ENCODE data around the gene CIDEB. TPM values are rescaled to one million over a fixed set of nuclear protein-coding genes. Genes with fewer than 3 reads are reported as not detected.

Gene CIDEB
- total and polyA plus RNA-seq, 8 donors, result 6.3 to 15.0 (median 9.6) TPM

DNA sequence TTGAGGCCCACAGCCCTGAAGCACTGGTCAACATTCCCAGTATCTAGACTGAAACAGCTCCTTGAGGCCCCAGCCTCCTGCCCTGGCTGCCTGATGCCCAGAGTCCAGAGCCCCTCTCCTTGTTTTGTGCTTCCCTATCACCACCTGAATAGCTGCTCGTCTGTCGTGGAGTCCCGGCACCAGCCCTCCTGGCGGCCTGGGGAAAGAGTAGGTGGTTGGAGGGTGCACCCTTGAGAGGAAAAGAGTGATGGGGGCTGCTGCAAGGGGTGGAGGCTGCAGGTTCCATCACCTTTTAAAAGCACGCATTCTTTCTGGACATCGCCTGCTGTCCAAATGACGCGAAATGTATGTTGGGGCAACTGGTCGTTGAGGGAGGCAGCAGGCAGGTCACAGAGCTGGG, 39.6 kb downstream of the CIDEB start:
- intact Hi-C loops (cut with DNase I), result no loop called here
- ATAC-seq, result no peak
- Histone ChIP-seq H3K27ac (no peak overlapping the region), H3K36me3 (peaks cover 0 to 18% (median 0%) of the 10 kb centered on the region in 3 donors), H3K9me3 (no peaks in the 10 kb centered on the region), H3K27me3 (no peaks in the 10 kb centered on the region), H3K4me3 (no peak overlapping the region), H3K4me1 (peaks cover 3 to 15% (median 11%) of the 10 kb centered on the region in 3 donors)
- TF ChIP-seq, protein P1, sequence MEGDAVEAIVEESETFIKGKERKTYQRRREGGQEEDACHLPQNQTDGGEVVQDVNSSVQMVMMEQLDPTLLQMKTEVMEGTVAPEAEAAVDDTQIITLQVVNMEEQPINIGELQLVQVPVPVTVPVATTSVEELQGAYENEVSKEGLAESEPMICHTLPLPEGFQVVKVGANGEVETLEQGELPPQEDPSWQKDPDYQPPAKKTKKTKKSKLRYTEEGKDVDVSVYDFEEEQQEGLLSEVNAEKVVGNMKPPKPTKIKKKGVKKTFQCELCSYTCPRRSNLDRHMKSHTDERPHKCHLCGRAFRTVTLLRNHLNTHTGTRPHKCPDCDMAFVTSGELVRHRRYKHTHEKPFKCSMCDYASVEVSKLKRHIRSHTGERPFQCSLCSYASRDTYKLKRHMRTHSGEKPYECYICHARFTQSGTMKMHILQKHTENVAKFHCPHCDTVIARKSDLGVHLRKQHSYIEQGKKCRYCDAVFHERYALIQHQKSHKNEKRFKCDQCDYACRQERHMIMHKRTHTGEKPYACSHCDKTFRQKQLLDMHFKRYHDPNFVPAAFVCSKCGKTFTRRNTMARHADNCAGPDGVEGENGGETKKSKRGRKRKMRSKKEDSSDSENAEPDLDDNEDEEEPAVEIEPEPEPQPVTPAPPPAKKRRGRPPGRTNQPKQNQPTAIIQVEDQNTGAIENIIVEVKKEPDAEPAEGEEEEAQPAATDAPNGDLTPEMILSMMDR (IDR thresholded peaks at IDR 0.05), result no peak
- FAIRE-seq, result no peak
- peak in 2 of 6 donors; percentile 14 to 44 for DNase-seq
- WGBS, 2 donors, result 91 to 94% methylated on average over 9 of the region's 9 CpGs

DNA sequence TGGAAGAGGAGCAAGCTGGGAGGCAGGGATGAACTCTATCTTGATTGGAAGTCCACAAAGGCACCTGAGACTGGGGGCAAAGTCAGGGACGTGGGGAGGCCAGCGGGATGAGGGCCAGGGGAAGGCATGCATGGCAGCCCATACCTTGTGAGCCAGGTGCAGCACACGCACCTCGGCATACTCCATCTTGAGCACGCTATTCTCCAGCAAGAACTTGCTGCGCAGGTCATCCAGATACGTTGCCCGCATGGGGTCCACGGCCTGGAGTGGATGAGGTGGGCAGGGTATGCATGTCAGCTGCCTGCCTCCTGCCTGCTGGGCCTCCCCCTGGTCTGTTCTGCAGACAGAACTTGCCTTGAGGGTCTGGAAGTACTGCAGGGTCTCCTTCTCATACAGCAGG, 40.3 kb downstream of the CIDEB start:
- TF ChIP-seq, protein P1 (IDR thresholded peaks at IDR 0.05), result no peak
- H3K36me3 ChIP-seq, result peaks cover 0 to 18% (median 0%) of the 10 kb centered on the region in 3 donors
- no peaks in the 10 kb centered on the region for H3K9me3 ChIP-seq
- no peak overlapping the region for H3K4me3 ChIP-seq
- H3K4me1 ChIP-seq, result peaks cover 0 to 8% (median 4%) of the 10 kb centered on the region in 3 donors
- H3K27ac ChIP-seq, result no peak overlapping the region
- FAIRE-seq (no peak), DNase-seq (peak in 2 of 6 donors; percentile 20 to 50), ATAC-seq (no peak)
- no peaks in the 10 kb centered on the region for H3K27me3 ChIP-seq
- intact Hi-C loops (cut with DNase I), result no loop called here
- 89 to 93% methylated on average over 9 of the region's 9 CpGs for WGBS, 2 donors

DNA sequence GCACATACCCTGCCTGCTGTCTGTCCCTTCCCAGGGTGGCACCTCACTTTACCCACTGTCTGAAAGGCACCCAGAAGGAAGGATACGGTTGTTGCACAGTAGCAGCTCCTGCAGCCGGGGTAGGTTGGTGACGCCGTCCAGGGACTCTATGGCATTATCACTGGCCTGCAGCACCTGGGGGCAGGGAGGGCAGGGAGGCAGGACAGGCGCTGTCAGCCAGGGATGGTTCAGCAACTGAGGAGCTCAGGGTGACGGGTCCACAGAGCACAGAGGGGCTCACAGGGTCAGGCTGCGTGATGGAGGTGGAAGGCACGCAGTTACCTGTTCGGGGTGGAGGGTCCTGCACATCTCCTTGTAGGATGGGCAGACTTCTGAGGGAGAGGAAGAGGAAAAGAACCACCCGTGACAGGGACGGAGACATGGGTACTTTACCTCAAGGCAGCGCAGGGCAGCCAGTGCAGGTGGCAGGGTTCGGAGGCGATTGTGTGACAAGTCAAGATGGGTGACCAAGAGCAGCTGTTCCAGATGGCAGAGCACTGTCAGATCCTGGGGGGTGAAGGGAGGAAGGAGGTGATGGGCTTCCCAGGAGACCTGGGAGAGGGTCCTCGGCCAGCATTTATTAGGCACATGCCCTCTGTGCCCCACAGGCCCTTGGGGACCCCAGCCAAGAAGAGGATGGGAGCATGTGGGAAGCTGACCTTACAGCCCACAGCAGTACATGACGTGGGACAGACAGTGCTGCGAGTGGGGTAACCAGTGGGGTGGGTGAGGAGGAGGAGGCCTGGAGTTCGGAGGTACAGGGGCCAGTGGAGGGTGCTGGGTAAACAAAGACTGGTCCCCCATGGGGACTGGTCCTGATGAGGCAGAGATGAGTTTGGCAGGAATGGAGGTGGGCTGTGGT, 41.2 kb downstream of the CIDEB start:
- no peaks in the 10 kb centered on the region for H3K4me1 ChIP-seq
- FAIRE-seq, result no peak
- no peak for ATAC-seq
- peaks cover 0 to 18% (median 0%) of the 10 kb centered on the region in 3 donors for H3K36me3 ChIP-seq
- no peak overlapping the region for H3K4me3 ChIP-seq
- no peaks in the 10 kb centered on the region for H3K9me3 ChIP-seq
- peak in 2 of 6 donors; percentile 17 to 56 for DNase-seq
- TF ChIP-seq, protein P1 (IDR thresholded peaks at IDR 0.05), result no peak
- WGBS, 2 donors, result 90 to 91% methylated on average over 18 of the region's 18 CpGs
- no peaks in the 10 kb centered on the region for H3K27me3 ChIP-seq
- intact Hi-C loops (cut with DNase I), result no loop called here
- no peak overlapping the region for H3K27ac ChIP-seq

DNA sequence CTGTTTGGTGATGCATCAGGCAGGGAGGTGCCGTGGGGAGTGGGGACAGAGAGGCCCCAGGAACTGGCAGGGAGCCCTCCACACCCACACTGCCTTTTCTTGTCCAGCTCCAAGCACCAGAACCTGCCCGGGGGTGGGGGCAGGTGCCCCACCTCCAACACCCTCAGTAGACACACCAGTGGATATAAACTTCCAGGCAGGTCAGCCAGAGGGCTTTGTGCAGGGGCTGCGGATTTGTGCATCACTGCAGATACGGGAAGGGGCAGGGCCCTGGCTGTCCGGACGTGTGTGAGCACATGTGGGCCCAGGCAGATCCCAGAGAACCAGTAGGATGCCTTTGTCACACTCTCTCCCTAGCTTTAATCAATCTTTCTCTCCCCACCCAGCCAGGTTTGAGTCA, 43.5 kb downstream of the CIDEB start:
- intact Hi-C loops (cut with DNase I), result no loop called here
- TF ChIP-seq, protein P1 (IDR thresholded peaks at IDR 0.05), result no peak
- no peaks in the 10 kb centered on the region for H3K4me1 ChIP-seq
- DNase-seq (peak in 1 of 6 donors; percentile 51), ATAC-seq (peak in 1 of 4 donors; percentile 14), FAIRE-seq (no peak)
- no peaks in the 10 kb centered on the region for H3K9me3 ChIP-seq
- no peaks in the 10 kb centered on the region for H3K27me3 ChIP-seq
- no peak overlapping the region for H3K27ac ChIP-seq
- peaks cover 0 to 18% (median 0%) of the 10 kb centered on the region in 3 donors for H3K36me3 ChIP-seq
- no peak overlapping the region for H3K4me3 ChIP-seq
- WGBS, 2 donors, result 76 to 79% methylated on average over 6 of the region's 6 CpGs

DNA sequence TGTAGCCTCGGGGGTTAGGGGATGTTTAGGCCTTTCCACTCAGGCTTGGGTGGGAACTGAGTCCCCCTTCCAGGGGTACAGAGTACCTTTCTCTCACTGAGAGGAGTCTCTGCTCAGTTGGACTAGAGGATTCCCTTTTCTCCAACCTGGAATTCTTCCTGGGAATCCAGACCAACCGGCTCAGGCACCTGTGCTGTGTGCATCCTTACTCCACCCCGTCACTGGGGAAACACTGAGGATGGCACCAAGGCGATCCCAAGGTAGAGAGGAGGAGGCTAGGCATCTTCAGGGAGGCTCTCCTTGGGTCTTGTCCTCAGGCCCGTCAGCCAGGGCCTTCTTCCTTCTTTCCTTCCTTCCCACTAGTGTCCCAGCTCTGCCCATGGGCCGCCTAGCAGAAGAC, 43.9 kb downstream of the CIDEB start:
- ATAC-seq (no peak), FAIRE-seq (no peak), DNase-seq (no peak)
- TF ChIP-seq, protein P1 (IDR thresholded peaks at IDR 0.05), result no peak
- Histone ChIP-seq H3K9me3 (no peaks in the 10 kb centered on the region), H3K36me3 (peaks cover 0 to 18% (median 0%) of the 10 kb centered on the region in 3 donors), H3K27ac (no peak overlapping the region), H3K27me3 (no peaks in the 10 kb centered on the region), H3K4me3 (no peak overlapping the region), H3K4me1 (no peaks in the 10 kb centered on the region)
- WGBS, 2 donors, result 64 to 77% methylated on average over 6 of the region's 6 CpGs
- intact Hi-C loops (cut with DNase I), result no loop called here
